ENCODE measurements around the gene PCOLCE2. TPM values are rescaled to one million over a fixed set of nuclear protein-coding genes. Genes with fewer than 3 reads are reported as not detected.
"Not testable (repeated sequence)": the region's sequence is repeated elsewhere in the genome, so short reads cannot be mapped to it uniquely, and the experiment has no call there.

The PCOLCE2 gene
- total RNA-seq, 1 experiment from 2014 or later: 3.2 TPM

DNA sequence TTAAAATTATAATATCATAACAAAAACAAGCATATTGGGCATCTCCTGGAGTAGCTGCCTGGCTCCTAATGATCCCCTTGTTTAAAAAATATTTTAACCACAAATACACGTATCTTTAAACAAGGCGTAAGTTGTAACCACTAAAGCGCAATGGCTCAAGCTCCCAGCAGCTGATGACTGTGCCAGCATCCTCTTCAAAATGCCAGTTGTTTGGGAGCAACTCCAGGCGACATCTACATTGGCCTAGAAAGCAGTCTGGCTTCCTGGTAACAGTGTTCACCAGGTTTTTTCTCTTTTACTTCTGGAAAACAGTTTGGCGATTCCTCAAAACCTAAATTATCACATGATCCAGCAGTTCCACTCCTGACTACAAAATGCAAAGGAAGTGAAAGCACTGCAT, 13.8 kb downstream of the PCOLCE2 start:
- POLR2A ChIA-PET: no interaction called here
- H3K27ac Mint-ChIP-seq (ENCODE audit: low read depth, unreplicated experiment): no peak overlapping the region
- no peaks in the 10 kb centered on the region for H3K36me3 Mint-ChIP-seq (ENCODE audit: insufficient read depth, unreplicated experiment)
- TF ChIP-seq, protein P1, sequence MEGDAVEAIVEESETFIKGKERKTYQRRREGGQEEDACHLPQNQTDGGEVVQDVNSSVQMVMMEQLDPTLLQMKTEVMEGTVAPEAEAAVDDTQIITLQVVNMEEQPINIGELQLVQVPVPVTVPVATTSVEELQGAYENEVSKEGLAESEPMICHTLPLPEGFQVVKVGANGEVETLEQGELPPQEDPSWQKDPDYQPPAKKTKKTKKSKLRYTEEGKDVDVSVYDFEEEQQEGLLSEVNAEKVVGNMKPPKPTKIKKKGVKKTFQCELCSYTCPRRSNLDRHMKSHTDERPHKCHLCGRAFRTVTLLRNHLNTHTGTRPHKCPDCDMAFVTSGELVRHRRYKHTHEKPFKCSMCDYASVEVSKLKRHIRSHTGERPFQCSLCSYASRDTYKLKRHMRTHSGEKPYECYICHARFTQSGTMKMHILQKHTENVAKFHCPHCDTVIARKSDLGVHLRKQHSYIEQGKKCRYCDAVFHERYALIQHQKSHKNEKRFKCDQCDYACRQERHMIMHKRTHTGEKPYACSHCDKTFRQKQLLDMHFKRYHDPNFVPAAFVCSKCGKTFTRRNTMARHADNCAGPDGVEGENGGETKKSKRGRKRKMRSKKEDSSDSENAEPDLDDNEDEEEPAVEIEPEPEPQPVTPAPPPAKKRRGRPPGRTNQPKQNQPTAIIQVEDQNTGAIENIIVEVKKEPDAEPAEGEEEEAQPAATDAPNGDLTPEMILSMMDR (IDR thresholded peaks at IDR 0.05; ENCODE audit: unreplicated experiment): no peak
- intact Hi-C loops (cut with micrococcal nuclease): no loop called here
- DNase-seq (ENCODE audit: unreplicated experiment): no peak
- no peaks in the 10 kb centered on the region for H3K27me3 Mint-ChIP-seq (ENCODE audit: insufficient read depth, unreplicated experiment)
- CTCF ChIA-PET: no interaction called here
- no peaks in the 10 kb centered on the region for H3K9me3 Mint-ChIP-seq (ENCODE audit: unreplicated experiment)
- H3K4me1 Mint-ChIP-seq (ENCODE audit: insufficient read depth, unreplicated experiment): no peaks in the 10 kb centered on the region
- no peak overlapping the region for H3K4me3 Mint-ChIP-seq (ENCODE audit: unreplicated experiment)
- BruUV-seq (replicated peaks): no TSS peak

DNA sequence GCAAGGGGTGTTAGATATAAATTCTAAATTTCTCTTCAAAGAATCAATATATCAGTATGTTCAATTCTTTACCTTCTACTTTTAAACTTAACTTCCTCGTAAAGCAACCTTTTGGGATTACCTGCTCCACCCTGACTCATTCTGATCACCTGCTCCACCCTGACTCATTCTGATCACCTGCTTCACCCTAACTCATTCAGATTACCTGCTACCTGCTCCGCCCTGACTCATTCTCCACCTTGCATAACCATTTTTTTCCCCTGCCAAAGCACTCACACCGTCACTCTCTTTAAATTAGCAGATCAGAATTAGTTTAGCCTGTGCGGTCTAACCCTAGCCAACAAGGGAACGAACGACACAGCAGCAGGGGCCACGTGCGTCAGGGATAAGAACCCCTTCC, 20.5 kb downstream of the PCOLCE2 start:
- H3K9me3 Mint-ChIP-seq (ENCODE audit: unreplicated experiment); H3K27ac Mint-ChIP-seq (ENCODE audit: low read depth, unreplicated experiment); intact Hi-C loops (cut with micrococcal nuclease); CTCF ChIA-PET; BruUV-seq (replicated peaks); H3K4me3 Mint-ChIP-seq (ENCODE audit: unreplicated experiment); H3K27me3 Mint-ChIP-seq (ENCODE audit: insufficient read depth, unreplicated experiment); H3K36me3 Mint-ChIP-seq (ENCODE audit: insufficient read depth, unreplicated experiment); POLR2A ChIA-PET: not testable (repeated sequence)
- H3K4me1 Mint-ChIP-seq (ENCODE audit: insufficient read depth, unreplicated experiment): peaks cover 18% of the 10 kb centered on the region
- DNase-seq (ENCODE audit: unreplicated experiment): peak; percentile 80

DNA sequence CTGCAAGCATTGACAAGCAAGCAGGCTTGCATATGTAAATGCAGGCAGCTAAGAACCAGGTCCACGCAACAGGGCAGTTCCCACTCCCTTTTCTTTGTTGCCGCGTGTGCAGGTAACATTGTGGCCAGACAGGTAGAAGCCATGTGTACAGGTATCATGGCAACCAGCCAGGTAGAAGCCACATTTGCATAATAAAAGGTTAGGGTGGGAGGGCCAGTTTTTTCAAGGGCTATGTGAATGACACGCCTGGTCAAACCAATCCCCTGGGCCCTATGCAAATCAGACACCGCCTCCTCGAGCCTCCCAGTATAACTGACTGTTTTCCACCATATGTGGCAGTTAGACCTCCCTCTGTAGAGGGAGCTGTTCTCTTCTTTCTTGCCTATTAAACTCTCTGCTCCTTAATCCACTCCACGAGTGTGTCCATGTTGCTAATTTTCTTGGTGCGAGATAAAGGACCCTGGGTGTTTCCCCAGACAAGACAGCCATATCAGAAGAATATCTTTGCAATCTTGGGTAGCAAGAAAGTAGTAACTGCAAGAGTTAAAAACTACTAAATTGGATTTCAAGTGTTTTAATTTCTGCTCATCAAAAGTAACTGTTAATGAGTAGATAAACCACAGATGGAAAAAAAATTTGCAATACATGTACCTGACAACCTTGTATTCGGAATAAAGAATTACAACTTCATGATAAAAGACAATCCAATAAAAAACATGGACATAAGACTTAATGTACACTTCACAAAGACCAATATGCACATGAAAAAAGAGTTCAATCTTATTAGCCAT, 21.8 kb downstream of the PCOLCE2 start:
- Mint-ChIP-seq H3K4me3 (ENCODE audit: unreplicated experiment) (no peak overlapping the region), H3K9me3 (ENCODE audit: unreplicated experiment) (no peaks in the 10 kb centered on the region), H3K36me3 (ENCODE audit: insufficient read depth, unreplicated experiment) (no peaks in the 10 kb centered on the region), H3K27me3 (ENCODE audit: insufficient read depth, unreplicated experiment) (no peaks in the 10 kb centered on the region), H3K27ac (ENCODE audit: low read depth, unreplicated experiment) (no peak overlapping the region), H3K4me1 (ENCODE audit: insufficient read depth, unreplicated experiment) (peaks cover 25% of the 10 kb centered on the region)
- TF ChIP-seq, protein P1 (IDR thresholded peaks at IDR 0.05; ENCODE audit: unreplicated experiment): no peak
- ChIA-PET POLR2A (interaction anchor here (0.8 to 1.2 kb wide), 2 partner anchors 13 to 92 kb away, joined by 3 read pairs; no protein-coding TSS in a partner anchor), CTCF (interaction anchor here (1.6 kb wide), 1 partner anchor 38 kb away, joined by 3 read pairs; no protein-coding TSS in a partner anchor)
- intact Hi-C loops (cut with micrococcal nuclease): no loop called here
- peak; percentile 48 for DNase-seq (ENCODE audit: unreplicated experiment)
- BruUV-seq (replicated peaks): no TSS peak

DNA sequence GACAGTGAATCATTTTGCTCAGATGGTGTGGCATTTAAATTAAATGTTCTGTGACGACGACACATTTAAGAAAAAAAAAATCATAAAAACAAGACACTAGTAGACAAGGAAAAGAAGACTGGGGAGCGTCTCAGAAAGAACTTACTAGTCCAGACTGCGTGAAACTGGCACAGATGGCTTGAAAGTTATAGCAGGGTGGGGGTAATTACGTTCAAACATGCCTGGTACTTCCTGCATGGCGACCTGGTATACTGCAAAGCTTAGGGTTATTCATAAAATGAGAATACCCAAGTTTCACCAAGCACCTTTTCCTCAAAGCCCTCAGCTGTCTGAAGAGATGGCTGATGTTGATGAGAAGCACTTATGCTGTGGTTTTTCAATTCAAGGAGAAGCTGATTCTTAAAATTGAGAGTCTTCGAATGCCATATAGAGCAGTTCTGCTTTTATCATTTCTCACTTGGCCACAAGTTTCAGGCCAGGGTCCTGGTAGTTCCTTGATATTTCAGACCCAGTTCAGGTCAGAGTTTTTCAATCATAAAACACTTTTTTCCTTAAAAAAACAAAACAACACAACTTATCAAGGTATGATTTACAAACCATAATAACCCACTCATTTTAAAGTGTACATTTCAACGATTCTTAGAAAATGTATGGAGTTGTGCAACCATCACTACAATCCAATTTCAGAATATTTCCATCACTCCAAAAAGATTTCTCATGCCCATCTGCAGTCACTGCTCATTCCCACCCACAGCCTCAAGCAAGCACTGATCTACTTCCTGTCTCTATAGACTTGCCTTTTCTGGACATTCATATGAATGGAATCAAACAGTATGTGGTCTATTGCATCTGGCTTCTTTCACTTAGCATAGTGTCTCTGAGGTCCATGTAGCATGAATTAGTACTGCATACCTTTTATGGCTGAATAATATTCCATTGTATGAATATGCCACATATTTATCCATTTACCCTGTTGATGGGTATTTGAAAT, 24.7 kb downstream of the PCOLCE2 start:
- Mint-ChIP-seq H3K9me3 (ENCODE audit: unreplicated experiment) (no peaks in the 10 kb centered on the region), H3K4me3 (ENCODE audit: unreplicated experiment) (peak overlapping the region; percentile 62), H3K27ac (ENCODE audit: low read depth, unreplicated experiment) (peak overlapping the region; percentile 88), H3K4me1 (ENCODE audit: insufficient read depth, unreplicated experiment) (peaks cover 25% of the 10 kb centered on the region), H3K36me3 (ENCODE audit: insufficient read depth, unreplicated experiment) (no peaks in the 10 kb centered on the region), H3K27me3 (ENCODE audit: insufficient read depth, unreplicated experiment) (no peaks in the 10 kb centered on the region)
- DNase-seq (ENCODE audit: unreplicated experiment): peak; percentile 29
- CTCF ChIA-PET: interaction anchor here (0.7 to 1.3 kb wide), 3 partner anchors 11 to 137 kb away, joined by 3 to 5 read pairs (median 3); partner anchors contain the start of gene U2SURP
- BruUV-seq (replicated peaks): no TSS peak
- TF ChIP-seq, protein P1 (IDR thresholded peaks at IDR 0.05; ENCODE audit: unreplicated experiment): no peak
- POLR2A ChIA-PET: interaction anchor here (0.7 to 4.3 kb wide), 12 partner anchors 11 to 1701 kb away, joined by 3 to 26 read pairs (median 4); partner anchors contain the start of gene U2SURP
- intact Hi-C loops (cut with micrococcal nuclease): no loop called here

Data from MCF 10A (cell line).